Measurements from ENCODE around the gene CCDC68.
"Not testable (repeated sequence)": the region's sequence is repeated elsewhere in the genome, so short reads cannot be mapped to it uniquely, and the experiment has no call there.

Gene CCDC68

DNA sequence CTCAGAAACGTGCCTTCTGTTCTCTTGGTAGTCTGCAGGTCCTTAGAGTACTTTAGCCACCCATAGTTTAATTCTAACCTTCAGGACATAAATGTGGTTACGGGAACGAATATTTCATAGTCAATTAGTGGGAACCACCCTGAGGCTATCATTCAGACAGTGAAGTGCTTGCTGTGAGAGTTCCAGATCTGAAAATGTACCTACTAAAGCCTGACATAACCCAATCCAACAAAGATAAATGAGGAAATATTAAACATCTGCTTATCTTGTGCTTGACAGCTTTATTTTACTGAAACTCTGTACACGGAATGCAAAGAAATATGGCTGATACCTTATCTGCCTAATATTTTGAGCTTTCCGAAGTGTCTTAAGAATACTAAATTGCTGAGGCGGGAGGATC, 88.0 kb downstream of the CCDC68 start:
- DNase-seq = no peak

- DNase-seq = no peak
Observed at GRCh38 chr18:54867131-54867530, 92.1 kb downstream of the CCDC68 start.

DNA sequence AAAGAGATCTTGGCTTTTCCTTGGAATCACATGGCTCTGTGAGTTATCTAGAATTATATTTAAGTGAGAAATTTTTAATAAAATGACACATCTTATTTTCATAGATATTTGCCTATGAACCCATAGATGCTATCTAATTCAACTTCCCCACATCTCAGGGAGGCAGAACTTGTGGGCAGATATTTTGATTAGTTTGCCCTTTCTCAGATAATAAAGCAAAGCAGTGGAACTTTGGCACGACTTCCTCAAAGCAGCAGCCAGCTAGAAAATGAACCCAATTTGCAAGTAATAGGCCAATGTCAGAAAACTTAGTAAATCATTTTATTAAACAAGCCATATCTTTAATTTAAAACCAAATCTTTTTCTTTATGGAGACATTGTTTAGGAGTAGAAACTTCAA, 98.3 kb downstream of the CCDC68 start:
- DNase-seq = no peak

- DNase-seq = no peak
Observed at GRCh38 chr18:54859667-54860421, 99.4 kb downstream of the CCDC68 start.

- DNase-seq = no peak
Observed at GRCh38 chr18:54857499-54857898, 101.8 kb downstream of the CCDC68 start.

GRCh38 chr18:54856105-54856646, 103.1 kb downstream of the CCDC68 start:
- no peak for DNase-seq

- DNase-seq = not testable (repeated sequence)
Observed at GRCh38 chr18:54855050-54855449, 104.2 kb downstream of the CCDC68 start.

DNA sequence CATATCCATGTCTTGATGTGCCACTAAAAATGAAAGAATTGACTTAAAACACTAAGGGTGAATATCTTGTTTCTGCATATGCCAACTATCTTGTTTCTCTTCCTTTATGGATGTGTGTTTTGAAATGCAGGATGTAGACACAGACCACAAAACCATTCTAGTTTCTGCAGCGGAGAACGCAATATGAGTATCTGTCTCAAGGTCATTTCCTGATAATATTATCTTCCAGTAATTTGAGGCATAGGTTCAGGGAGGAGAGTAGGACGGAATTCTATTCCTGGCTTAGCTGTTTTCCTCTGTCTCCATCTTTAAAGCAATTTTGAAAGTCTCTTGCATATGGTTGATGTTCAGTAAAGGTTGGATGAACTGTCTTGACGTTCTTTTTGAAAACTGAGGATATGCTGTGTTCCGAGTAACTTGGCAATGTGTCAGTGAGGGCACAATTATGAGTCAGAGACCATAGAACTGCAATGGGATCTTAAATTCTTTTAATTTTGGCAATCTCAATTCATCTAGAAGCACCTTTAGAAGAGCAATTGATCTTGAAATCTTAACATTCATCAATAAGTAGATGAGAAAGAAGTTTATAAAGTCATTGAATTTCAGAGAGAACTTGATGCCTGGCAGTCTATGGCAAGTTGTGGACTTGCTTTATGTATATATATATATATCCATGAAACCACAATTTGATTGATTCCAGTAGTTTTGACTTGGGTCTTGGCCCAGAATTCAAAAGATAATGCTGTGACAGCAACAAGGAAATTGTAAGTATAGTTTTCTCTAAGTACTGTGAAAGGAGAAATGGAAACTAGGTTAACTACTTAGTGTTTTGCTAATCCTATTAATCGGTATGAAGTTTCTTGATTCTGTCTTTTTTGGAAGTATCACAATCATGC, 106.2 kb downstream of the CCDC68 start:
- no peak for DNase-seq
